Upper lobe of left lung (tissue), 6 donors: ENCODE results near the gene PDE8A. TPM values are rescaled to one million over a fixed set of nuclear protein-coding genes. Genes with fewer than 3 reads are reported as not detected.

ENCODE experiments used
- ATAC-seq, 2 donors: fragments of 200-7000 bp; cut with Tn5 transposase; one replicate each; pipeline ENCODE4 v1.9.1; 2022; ENCODE audit warnings: mild to moderate bottlenecking in 2 of 2, moderate library complexity in 2 of 2; ENCODE audit not compliant: low FRiP score in 2 of 2
- DNase-seq, 2 donors: peaks; one replicate each; pipeline ENCODE4 v3.0.0-alpha.2; 2019 to 2020
- H3K27ac ChIP-seq, 4 donors: fragments of 200-600 bp; sonication (generic); one replicate each; pipeline ENCODE4 v1.5.1; 2016 to 2019
- H3K27me3 ChIP-seq, 4 donors: fragments of 200-600 bp; sonication (generic); one replicate each; pipeline ENCODE4 v1.5.1; 2017 to 2019
- H3K36me3 ChIP-seq, 4 donors: fragments of 200-600 bp; sonication (generic); one replicate each; pipeline ENCODE4 v1.5.1; 2016 to 2019
- H3K4me1 ChIP-seq, 4 donors: fragments of 200-600 bp; sonication (generic); one replicate each; pipeline ENCODE4 v1.5.1; 2018 to 2019
- H3K4me3 ChIP-seq, 4 donors: fragments of 200-600 bp; sonication (generic); one replicate each; pipeline ENCODE4 v1.5.1; 2017 to 2019; ENCODE audit warnings: mild to moderate bottlenecking in 2 of 4, moderate library complexity in 1 of 4
- H3K9me3 ChIP-seq, 4 donors: fragments of 200-600 bp; sonication (generic); one replicate each; pipeline ENCODE4 v1.5.1; 2018 to 2019
- CTCF ChIP-seq, 6 experiments: fragments of 450-650 bp in 4 of 6; fragments of 200-600 bp in 2 of 6; sonication (generic) in 2 of 6; IDR thresholded peaks; one replicate each; pipeline ENCODE4 v1.5.1; 2016 to 2019; ENCODE audit warnings: antibody characterized with exemption in 6 of 6
- EP300 ChIP-seq, 4 donors: sonication (generic); formaldehyde crosslinking; IDR thresholded peaks; one replicate each; pipeline ENCODE4 v1.5.1; 2017; ENCODE audit warnings: antibody characterized with exemption in 4 of 4, control low read depth in 2 of 4
- POLR2A ChIP-seq, 4 donors: fragments of 450-650 bp; IDR thresholded peaks; one replicate each; pipeline ENCODE4 v1.5.1; 2016 to 2017; ENCODE audit warnings: antibody characterized with exemption in 4 of 4, mild to moderate bottlenecking in 2 of 4
- POLR2AphosphoS5 ChIP-seq, 2 donors: sonication (generic); formaldehyde crosslinking; IDR thresholded peaks; one replicate each; pipeline ENCODE4 v1.5.1; 2017; ENCODE audit warnings: antibody characterized with exemption in 2 of 2
- WGBS, 2 donors: methylation state at CpG; one replicate each; pipeline ENCODE4 v1.1.5; 2017 to 2018; 5-methylcytosine and 5-hydroxymethylcytosine counted together
- total RNA-seq, 6 donors: library from RNA; depleted of rRNA in 4 of 6; stranded (reverse); fragments of >200 nt in 4 of 6; gene quantifications; one replicate each; pipeline versions ENCODE4 v1.1.0 to v1.2.1, GENCODE V29; 2016 to 2021
- donor health status: DM: no; HTN: no; CAD: no; lungs with moderate emphysema.
- donor health status: DM: no; HTN: yes; CAD: no; lungs with severe emphysema.

PDE8A gene
- total RNA-seq, 6 donors from 2014 or later = 36.5 to 66.0 (median 48.4) TPM

- Histone ChIP-seq H3K36me3 (no peaks in the 10 kb centered on the region), H3K27me3 (no peaks in the 10 kb centered on the region), H3K9me3 (no peaks in the 10 kb centered on the region), H3K27ac (no peak overlapping the region), H3K4me1 (no peaks in the 10 kb centered on the region), H3K4me3 (no peak overlapping the region)
- 50 to 55% methylated on average over 2 of the region's 2 CpGs for WGBS, 2 donors
- ATAC-seq (no peak), DNase-seq (no peak)
- no peak for TF ChIP-seq POLR2A (IDR thresholded peaks at IDR 0.05)
- no peak for TF ChIP-seq POLR2AphosphoS5 (IDR thresholded peaks at IDR 0.05)
- no peak for TF ChIP-seq CTCF (IDR thresholded peaks at IDR 0.05)
- TF ChIP-seq EP300 (IDR thresholded peaks at IDR 0.05) = no peak
Measured at GRCh38 chr15:85154061-85154460, 172.4 kb downstream of the PDE8A start.

GRCh38 chr15:85155360-85155759, 173.7 kb downstream of the PDE8A start:
- DNase-seq (no peak), ATAC-seq (no peak)
- no peaks in the 10 kb centered on the region for H3K27me3 ChIP-seq
- TF ChIP-seq POLR2A (IDR thresholded peaks at IDR 0.05) (no peak), CTCF (IDR thresholded peaks at IDR 0.05) (no peak), POLR2AphosphoS5 (IDR thresholded peaks at IDR 0.05) (no peak), EP300 (IDR thresholded peaks at IDR 0.05) (no peak)
- H3K4me3 ChIP-seq = no peak overlapping the region
- H3K9me3 ChIP-seq = no peaks in the 10 kb centered on the region
- H3K27ac ChIP-seq = no peak overlapping the region
- WGBS, 2 donors = 79 to 80% methylated on average over 9 of the region's 9 CpGs
- no peaks in the 10 kb centered on the region for H3K4me1 ChIP-seq
- H3K36me3 ChIP-seq = no peaks in the 10 kb centered on the region

GRCh38 chr15:85155857-85156256, 174.2 kb downstream of the PDE8A start:
- ATAC-seq (no peak), DNase-seq (no peak)
- 38 to 85% methylated on average over 1 of the region's 1 CpG for WGBS, 2 donors
- no peaks in the 10 kb centered on the region for H3K4me1 ChIP-seq
- H3K36me3 ChIP-seq = no peaks in the 10 kb centered on the region
- H3K4me3 ChIP-seq = no peak overlapping the region
- TF ChIP-seq POLR2A (IDR thresholded peaks at IDR 0.05) = no peak
- TF ChIP-seq CTCF (IDR thresholded peaks at IDR 0.05) = no peak
- TF ChIP-seq POLR2AphosphoS5 (IDR thresholded peaks at IDR 0.05) = no peak
- no peak for TF ChIP-seq EP300 (IDR thresholded peaks at IDR 0.05)
- no peak overlapping the region for H3K27ac ChIP-seq
- H3K9me3 ChIP-seq = no peaks in the 10 kb centered on the region
- H3K27me3 ChIP-seq = no peaks in the 10 kb centered on the region

GRCh38 chr15:85157344-85157743, 175.7 kb downstream of the PDE8A start:
- H3K4me1 ChIP-seq = no peaks in the 10 kb centered on the region
- no peak overlapping the region for H3K4me3 ChIP-seq
- no peaks in the 10 kb centered on the region for H3K36me3 ChIP-seq
- no peaks in the 10 kb centered on the region for H3K27me3 ChIP-seq
- no peak for ATAC-seq
- H3K27ac ChIP-seq = no peak overlapping the region
- TF ChIP-seq EP300 (IDR thresholded peaks at IDR 0.05) = no peak
- TF ChIP-seq POLR2AphosphoS5 (IDR thresholded peaks at IDR 0.05) = no peak
- TF ChIP-seq POLR2A (IDR thresholded peaks at IDR 0.05) = no peak
- no peak for TF ChIP-seq CTCF (IDR thresholded peaks at IDR 0.05)
- no peaks in the 10 kb centered on the region for H3K9me3 ChIP-seq
- no peak for DNase-seq

GRCh38 chr15:85162237-85162636, 180.6 kb downstream of the PDE8A start:
- 86 to 92% methylated on average over 1 of the region's 1 CpG for WGBS, 2 donors
- no peak for TF ChIP-seq CTCF (IDR thresholded peaks at IDR 0.05)
- TF ChIP-seq EP300 (IDR thresholded peaks at IDR 0.05) = no peak
- no peak for TF ChIP-seq POLR2A (IDR thresholded peaks at IDR 0.05)
- TF ChIP-seq POLR2AphosphoS5 (IDR thresholded peaks at IDR 0.05) = no peak
- H3K27ac ChIP-seq = no peak overlapping the region
- H3K4me1 ChIP-seq = peaks cover 0 to 3% (median 0%) of the 10 kb centered on the region in 4 donors
- no peaks in the 10 kb centered on the region for H3K27me3 ChIP-seq
- ATAC-seq = no peak
- no peaks in the 10 kb centered on the region for H3K36me3 ChIP-seq
- peaks cover 0 to 4% (median 0%) of the 10 kb centered on the region in 4 donors for H3K9me3 ChIP-seq
- H3K4me3 ChIP-seq = no peak overlapping the region
- DNase-seq = no peak
